LNCaP clone FGC (cell line): ENCODE data around the gene STYX.

Experiments used
- DNase-seq: peaks from one replicate; pipeline ENCODE4 v3.0.0-alpha.2; 2011; ENCODE audit warnings: low read depth
- H3K4me3 ChIP-seq: 2 replicates; pipeline ENCODE4 v1.5.1; 2011; ENCODE audit warnings: mild to moderate bottlenecking, low read depth, low read length, control low read depth
- TF ChIP-seq, protein P1 (sequence below): IDR thresholded peaks from 2 replicates; pipeline ENCODE4 v1.5.1; 2012; ENCODE audit warnings: mild to moderate bottlenecking; ENCODE audit not compliant: control insufficient read depth, insufficient read depth; ENCODE audit errors: extremely low read depth

STYX gene

DNA sequence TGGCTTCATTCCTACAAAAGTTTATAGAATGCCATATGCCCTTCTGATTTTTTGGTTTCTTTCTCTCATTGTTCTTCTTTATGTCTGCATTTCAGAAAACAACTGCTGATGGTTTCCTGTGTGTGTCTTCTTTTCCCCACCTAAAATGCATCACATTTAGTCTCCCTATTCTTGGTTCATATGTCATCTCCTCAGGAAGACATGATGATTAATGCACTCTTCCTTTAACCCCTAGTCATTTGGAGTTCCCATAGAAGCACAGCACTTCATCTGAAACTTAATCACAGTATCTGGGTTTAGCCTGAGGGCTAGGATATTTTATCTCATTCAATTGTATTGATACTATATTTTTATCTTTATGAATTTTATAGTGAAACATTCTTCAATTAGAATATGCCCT lies 39.9 kb downstream of the STYX start:
- TF ChIP-seq, protein P1, sequence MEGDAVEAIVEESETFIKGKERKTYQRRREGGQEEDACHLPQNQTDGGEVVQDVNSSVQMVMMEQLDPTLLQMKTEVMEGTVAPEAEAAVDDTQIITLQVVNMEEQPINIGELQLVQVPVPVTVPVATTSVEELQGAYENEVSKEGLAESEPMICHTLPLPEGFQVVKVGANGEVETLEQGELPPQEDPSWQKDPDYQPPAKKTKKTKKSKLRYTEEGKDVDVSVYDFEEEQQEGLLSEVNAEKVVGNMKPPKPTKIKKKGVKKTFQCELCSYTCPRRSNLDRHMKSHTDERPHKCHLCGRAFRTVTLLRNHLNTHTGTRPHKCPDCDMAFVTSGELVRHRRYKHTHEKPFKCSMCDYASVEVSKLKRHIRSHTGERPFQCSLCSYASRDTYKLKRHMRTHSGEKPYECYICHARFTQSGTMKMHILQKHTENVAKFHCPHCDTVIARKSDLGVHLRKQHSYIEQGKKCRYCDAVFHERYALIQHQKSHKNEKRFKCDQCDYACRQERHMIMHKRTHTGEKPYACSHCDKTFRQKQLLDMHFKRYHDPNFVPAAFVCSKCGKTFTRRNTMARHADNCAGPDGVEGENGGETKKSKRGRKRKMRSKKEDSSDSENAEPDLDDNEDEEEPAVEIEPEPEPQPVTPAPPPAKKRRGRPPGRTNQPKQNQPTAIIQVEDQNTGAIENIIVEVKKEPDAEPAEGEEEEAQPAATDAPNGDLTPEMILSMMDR = no peak
- DNase-seq = no peak
- H3K4me3 ChIP-seq = no peak overlapping the region

DNA sequence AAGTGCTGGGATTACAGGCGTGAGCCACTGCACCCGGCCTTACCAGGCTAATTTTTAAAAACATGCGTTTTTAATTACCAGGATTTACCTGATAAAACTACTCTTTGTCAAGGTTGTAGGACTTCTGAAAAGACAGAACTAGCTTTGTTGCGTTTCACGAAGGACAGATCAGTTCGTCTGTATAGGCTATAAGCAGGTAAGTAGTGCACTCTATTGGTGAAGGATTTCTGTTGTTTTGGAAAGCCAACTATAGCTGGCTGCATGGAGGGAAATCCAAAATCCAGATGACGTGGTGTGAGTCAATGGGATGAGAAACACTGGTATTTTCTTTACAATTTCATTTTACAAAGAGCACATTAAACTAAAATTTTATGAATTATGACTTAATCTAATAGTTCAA lies 46.9 kb downstream of the STYX start:
- H3K4me3 ChIP-seq = no peak overlapping the region
- no peak for DNase-seq
- TF ChIP-seq, protein P1 = no peak

DNA sequence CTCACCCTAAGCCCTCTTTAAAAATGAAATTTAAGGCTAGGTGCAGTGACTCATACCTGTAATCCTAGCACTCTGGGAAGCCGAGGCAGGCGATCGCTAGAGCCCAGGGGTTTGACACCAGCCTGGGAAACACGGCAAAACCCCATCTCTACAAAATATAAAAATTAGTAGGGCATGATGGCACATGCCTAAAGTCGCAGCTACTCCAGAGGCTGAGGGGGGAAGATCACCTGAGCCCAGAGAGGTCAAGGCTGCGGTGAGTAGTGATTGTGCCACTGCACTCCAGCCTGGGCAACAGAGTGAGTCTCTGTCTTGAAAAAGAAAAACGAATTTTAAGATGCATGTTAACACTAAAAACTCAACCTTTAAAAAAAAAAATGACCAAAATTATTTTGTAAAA lies 48.7 kb downstream of the STYX start:
- TF ChIP-seq, protein P1 = no peak
- H3K4me3 ChIP-seq = no peak overlapping the region
- no peak for DNase-seq

DNA sequence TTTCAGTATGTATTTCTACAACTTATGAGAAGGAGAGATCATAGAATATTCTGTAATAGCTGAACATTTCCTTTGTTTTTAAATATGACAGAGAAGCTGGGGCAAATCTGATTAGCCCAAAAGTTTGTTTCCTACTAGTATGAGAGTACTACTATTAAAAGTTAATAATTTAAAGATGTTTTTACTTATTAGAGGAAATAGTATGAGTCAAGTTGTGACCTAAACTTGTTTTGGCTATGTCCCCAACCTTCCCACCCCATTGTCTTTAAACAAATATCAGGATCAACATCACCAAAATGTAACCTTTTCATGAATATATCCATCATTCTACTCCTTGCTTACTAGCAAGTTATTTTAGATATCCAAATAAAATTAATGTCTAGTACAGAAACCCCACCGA lies 50.9 kb downstream of the STYX start:
- no peak for DNase-seq
- no peak overlapping the region for H3K4me3 ChIP-seq
- TF ChIP-seq, protein P1 = no peak

DNA sequence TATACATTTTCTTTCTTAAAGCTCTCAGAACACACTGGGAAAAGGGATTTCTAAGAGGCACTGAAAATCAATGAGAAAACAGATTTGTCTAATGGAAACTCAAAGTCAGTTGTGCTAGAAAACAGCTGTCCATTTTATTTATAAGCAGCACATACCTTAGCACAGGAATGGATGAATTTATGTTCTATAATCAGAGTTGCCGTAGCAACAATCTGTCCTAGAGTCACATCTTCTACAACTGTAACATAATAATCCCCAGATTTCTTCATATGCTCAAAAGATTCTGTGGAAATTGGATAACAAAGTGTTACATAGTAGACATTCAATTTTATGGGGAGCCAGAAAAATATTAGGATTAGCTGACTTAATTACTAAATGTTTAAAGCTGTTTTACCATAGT lies 51.7 kb downstream of the STYX start:
- no peak for DNase-seq
- no peak overlapping the region for H3K4me3 ChIP-seq
- TF ChIP-seq, protein P1 = no peak

DNA sequence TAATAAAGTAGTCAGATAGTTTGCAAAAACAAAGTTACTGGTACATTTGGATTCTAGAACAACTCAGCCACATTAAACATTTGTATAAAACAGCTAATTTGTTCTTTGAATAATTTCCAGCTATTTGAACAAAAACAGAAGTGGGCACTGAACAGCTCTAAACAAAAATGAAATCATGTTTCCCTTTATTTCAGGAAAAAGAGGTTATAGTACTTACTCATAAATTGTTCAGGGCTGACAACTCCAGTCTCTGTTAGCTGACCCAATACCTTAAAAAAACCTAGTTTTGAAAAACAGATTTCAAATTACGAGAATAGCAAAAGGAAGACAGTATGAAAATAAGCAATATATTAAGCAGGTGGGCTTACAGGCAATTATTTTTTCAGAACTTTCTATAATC lies 53.2 kb downstream of the STYX start:
- no peak for DNase-seq
- TF ChIP-seq, protein P1 = no peak
- no peak overlapping the region for H3K4me3 ChIP-seq

DNA sequence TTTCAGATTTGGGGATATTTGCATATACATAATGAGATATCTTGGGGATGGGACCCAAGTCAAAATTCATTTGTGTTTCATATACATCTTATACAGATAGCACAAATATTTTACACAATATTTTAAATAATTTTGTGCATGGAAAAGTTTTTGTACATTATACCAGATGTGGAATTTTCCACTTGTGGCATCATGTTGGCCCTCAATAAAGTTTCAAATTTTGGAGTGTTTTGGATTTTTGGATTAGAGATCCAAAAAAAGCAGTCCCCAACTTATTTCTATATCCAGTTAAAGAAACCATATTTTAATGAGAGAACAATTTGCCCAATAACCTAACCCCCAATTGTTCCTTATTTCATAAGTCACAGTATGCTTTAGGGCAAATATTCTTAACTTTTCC lies 56.9 kb downstream of the STYX start:
- DNase-seq = no peak
- no peak overlapping the region for H3K4me3 ChIP-seq
- TF ChIP-seq, protein P1 = no peak
